Measurements from ENCODE around the gene GRM1.

- TF ChIP-seq EZH2 (IDR thresholded peaks at IDR 0.05; ENCODE audit: low read depth, unreplicated experiment) (no peak), CTCF (conservative IDR thresholded peaks at IDR 0.05; ENCODE audit: low read depth in 2 of 2) (no peak), POLR2AphosphoS5 (IDR thresholded peaks at IDR 0.05; ENCODE audit: low read depth) (no peak), CREB1 (CRISPR knock-in tag; IDR thresholded peaks at IDR 0.05; ENCODE audit: low read depth) (no peak), ZNF331 (CRISPR knock-in tag; IDR thresholded peaks at IDR 0.05; ENCODE audit: low read depth) (no peak), EZH2phosphoT487 (IDR thresholded peaks at IDR 0.05; ENCODE audit: unreplicated experiment) (no peak), JUNB (IDR thresholded peaks at IDR 0.05; ENCODE audit: unreplicated experiment) (no peak), REST (IDR thresholded peaks at IDR 0.05; ENCODE audit: unreplicated experiment) (no peak), ETS1 (IDR thresholded peaks at IDR 0.05) (no peak)
Observed at GRCh38 chr6:146300521-146300920, 271.7 kb downstream of the GRM1 start.
